ENCODE data around the gene SLC7A6.

Gene SLC7A6

DNA sequence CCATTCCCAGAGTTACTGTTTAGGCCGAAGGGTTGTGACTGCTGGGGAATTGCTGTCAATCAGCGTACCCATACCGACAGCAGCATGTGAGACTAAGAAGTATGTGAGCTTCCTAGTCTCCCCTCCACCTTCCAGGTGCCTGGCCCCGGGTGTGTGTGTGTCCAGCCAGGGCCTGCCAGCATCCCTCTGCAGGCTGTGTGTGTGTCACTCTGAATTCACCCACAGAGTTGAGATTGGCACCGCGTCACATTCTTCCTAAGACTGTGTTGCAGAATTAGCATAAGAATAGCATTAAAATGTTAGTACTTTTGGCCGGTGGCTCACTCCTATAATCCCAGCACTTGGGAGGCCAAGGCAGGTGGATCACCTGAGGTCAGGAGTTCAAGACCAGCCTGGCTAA, 78.3 kb downstream of the SLC7A6 start:
- no peaks in the 10 kb centered on the region for H3K27me3 ChIP-seq (ENCODE audit: insufficient read depth, low read length, poor library complexity, severe bottlenecking)
- no peaks in the 10 kb centered on the region for H3K79me2 ChIP-seq (ENCODE audit: insufficient read depth, low read length)
- peaks cover 34% of the 10 kb centered on the region for H3K4me1 ChIP-seq (ENCODE audit: insufficient read depth, low read length, poor library complexity, severe bottlenecking)
- no peaks in the 10 kb centered on the region for H3K9me2 ChIP-seq (replicated peaks; ENCODE audit: low read depth, low read length)
- no peak overlapping the region for H3K9ac ChIP-seq (ENCODE audit: low read depth, low read length, poor library complexity, severe bottlenecking)
- H4K20me1 ChIP-seq (ENCODE audit: insufficient read depth, low read length, poor library complexity, severe bottlenecking): no peaks in the 10 kb centered on the region
- no peak overlapping the region for H2AFZ ChIP-seq (ENCODE audit: low read length)
- no peak for TF ChIP-seq EZH2phosphoT487 (IDR thresholded peaks at IDR 0.05; ENCODE audit: borderline replicate concordance)
- TF ChIP-seq, protein P1, sequence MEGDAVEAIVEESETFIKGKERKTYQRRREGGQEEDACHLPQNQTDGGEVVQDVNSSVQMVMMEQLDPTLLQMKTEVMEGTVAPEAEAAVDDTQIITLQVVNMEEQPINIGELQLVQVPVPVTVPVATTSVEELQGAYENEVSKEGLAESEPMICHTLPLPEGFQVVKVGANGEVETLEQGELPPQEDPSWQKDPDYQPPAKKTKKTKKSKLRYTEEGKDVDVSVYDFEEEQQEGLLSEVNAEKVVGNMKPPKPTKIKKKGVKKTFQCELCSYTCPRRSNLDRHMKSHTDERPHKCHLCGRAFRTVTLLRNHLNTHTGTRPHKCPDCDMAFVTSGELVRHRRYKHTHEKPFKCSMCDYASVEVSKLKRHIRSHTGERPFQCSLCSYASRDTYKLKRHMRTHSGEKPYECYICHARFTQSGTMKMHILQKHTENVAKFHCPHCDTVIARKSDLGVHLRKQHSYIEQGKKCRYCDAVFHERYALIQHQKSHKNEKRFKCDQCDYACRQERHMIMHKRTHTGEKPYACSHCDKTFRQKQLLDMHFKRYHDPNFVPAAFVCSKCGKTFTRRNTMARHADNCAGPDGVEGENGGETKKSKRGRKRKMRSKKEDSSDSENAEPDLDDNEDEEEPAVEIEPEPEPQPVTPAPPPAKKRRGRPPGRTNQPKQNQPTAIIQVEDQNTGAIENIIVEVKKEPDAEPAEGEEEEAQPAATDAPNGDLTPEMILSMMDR (conservative IDR thresholded peaks at IDR 0.05; ENCODE audit: low read length): no peak
- H3K9me3 ChIP-seq (ENCODE audit: insufficient read depth, low read depth, low read length): no peaks in the 10 kb centered on the region
- H3K36me3 ChIP-seq (ENCODE audit: insufficient read depth, low read length): peaks cover 41% of the 10 kb centered on the region; the same call in 1 of the 2 replicates
- H3K4me2 ChIP-seq (ENCODE audit: low read depth, low read length, poor library complexity, severe bottlenecking): no peak overlapping the region
- H3K4me3 ChIP-seq (ENCODE audit: low read length, poor library complexity, severe bottlenecking): no peak overlapping the region
- H3F3A ChIP-seq (ENCODE audit: low read depth): no peaks in the 10 kb centered on the region

GRCh38 chr16:68343137-68343536, 78.8 kb downstream of the SLC7A6 start:
- Histone ChIP-seq H3F3A (ENCODE audit: low read depth) (no peaks in the 10 kb centered on the region), H4K20me1 (ENCODE audit: insufficient read depth, low read length, poor library complexity, severe bottlenecking) (no peaks in the 10 kb centered on the region), H3K36me3 (ENCODE audit: insufficient read depth, low read length) (peaks cover 35% of the 10 kb centered on the region; the same call in 1 of the 2 replicates), H3K79me2 (ENCODE audit: insufficient read depth, low read length) (no peaks in the 10 kb centered on the region), H3K9me3 (ENCODE audit: insufficient read depth, low read depth, low read length) (no peaks in the 10 kb centered on the region), H3K9me2 (replicated peaks; ENCODE audit: low read depth, low read length) (no peaks in the 10 kb centered on the region), H3K4me1 (ENCODE audit: insufficient read depth, low read length, poor library complexity, severe bottlenecking) (peaks cover 39% of the 10 kb centered on the region), H3K4me3 (ENCODE audit: low read length, poor library complexity, severe bottlenecking) (no peak overlapping the region), H3K9ac (ENCODE audit: low read depth, low read length, poor library complexity, severe bottlenecking) (no peak overlapping the region), H3K27me3 (ENCODE audit: insufficient read depth, low read length, poor library complexity, severe bottlenecking) (no peaks in the 10 kb centered on the region), H2AFZ (ENCODE audit: low read length) (no peak overlapping the region), H3K4me2 (ENCODE audit: low read depth, low read length, poor library complexity, severe bottlenecking) (no peak overlapping the region)
- TF ChIP-seq EZH2phosphoT487 (IDR thresholded peaks at IDR 0.05; ENCODE audit: borderline replicate concordance): no peak
- TF ChIP-seq, protein P1 (conservative IDR thresholded peaks at IDR 0.05; ENCODE audit: low read length): no peak

DNA sequence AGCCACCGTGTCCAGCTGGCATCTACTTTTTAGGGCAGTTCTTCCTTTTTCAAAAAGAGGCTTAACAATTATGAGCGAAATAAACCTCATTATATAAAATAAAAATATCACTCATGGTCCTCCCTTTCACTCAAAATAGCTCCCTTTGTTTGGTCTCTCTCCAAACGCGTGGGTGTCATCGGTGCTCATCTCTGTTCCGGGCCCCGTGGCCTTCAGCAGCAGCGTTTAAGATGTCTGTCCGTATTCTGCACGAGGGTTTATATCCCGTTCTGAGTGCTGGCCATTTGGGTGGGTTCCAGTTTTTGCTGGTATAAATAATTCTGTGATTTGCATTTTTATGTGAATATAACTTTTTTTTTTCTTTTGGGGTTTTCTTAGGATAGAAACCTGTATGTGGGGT, 79.9 kb downstream of the SLC7A6 start:
- no peak overlapping the region for H3K9ac ChIP-seq (ENCODE audit: low read depth, low read length, poor library complexity, severe bottlenecking)
- H3K27me3 ChIP-seq (ENCODE audit: insufficient read depth, low read length, poor library complexity, severe bottlenecking): no peaks in the 10 kb centered on the region
- TF ChIP-seq EZH2phosphoT487 (IDR thresholded peaks at IDR 0.05; ENCODE audit: borderline replicate concordance): no peak
- TF ChIP-seq, protein P1 (conservative IDR thresholded peaks at IDR 0.05; ENCODE audit: low read length): no peak
- no peaks in the 10 kb centered on the region for H3K79me2 ChIP-seq (ENCODE audit: insufficient read depth, low read length)
- no peaks in the 10 kb centered on the region for H3F3A ChIP-seq (ENCODE audit: low read depth)
- H3K9me3 ChIP-seq (ENCODE audit: insufficient read depth, low read depth, low read length): no peaks in the 10 kb centered on the region
- H3K36me3 ChIP-seq (ENCODE audit: insufficient read depth, low read length): peaks cover 31% of the 10 kb centered on the region; the same call in 1 of the 2 replicates
- H3K4me2 ChIP-seq (ENCODE audit: low read depth, low read length, poor library complexity, severe bottlenecking): no peak overlapping the region
- no peaks in the 10 kb centered on the region for H4K20me1 ChIP-seq (ENCODE audit: insufficient read depth, low read length, poor library complexity, severe bottlenecking)
- no peak overlapping the region for H3K4me3 ChIP-seq (ENCODE audit: low read length, poor library complexity, severe bottlenecking)
- H3K4me1 ChIP-seq (ENCODE audit: insufficient read depth, low read length, poor library complexity, severe bottlenecking): peaks cover 42% of the 10 kb centered on the region
- no peak overlapping the region for H2AFZ ChIP-seq (ENCODE audit: low read length)
- H3K9me2 ChIP-seq (replicated peaks; ENCODE audit: low read depth, low read length): no peaks in the 10 kb centered on the region
